HUES64 (cell line): Measurements from ENCODE around the gene SLC22A17. TPM values are rescaled to one million over a fixed set of nuclear protein-coding genes. Genes with fewer than 3 reads are reported as not detected.
"Not testable (repeated sequence)": the region's sequence is repeated elsewhere in the genome, so short reads cannot be mapped to it uniquely, and the experiment has no call there.

Source experiments
- H3K27ac ChIP-seq: 2 replicates; pipeline ENCODE4 v1.7.0; 2013; ENCODE audit warnings: low read depth, low read length, inconsistent platforms
- H3K27me3 ChIP-seq: 2 replicates; pipeline ENCODE4 v1.6.1; 2013; ENCODE audit warnings: mild to moderate bottlenecking, low read length; ENCODE audit not compliant: insufficient read depth
- H3K36me3 ChIP-seq: 2 replicates; pipeline ENCODE4 v1.6.1; 2013; ENCODE audit warnings: mild to moderate bottlenecking, low read length; ENCODE audit not compliant: insufficient read depth
- H3K4me1 ChIP-seq: 2 replicates; pipeline ENCODE4 v1.6.1; 2013; ENCODE audit warnings: mild to moderate bottlenecking, low read length, moderate library complexity; ENCODE audit not compliant: insufficient read depth
- H3K4me3 ChIP-seq: 2 replicates; pipeline ENCODE4 v1.5.1; 2013; ENCODE audit warnings: mild to moderate bottlenecking, low read length, moderate library complexity
- H3K9ac ChIP-seq: 2 replicates; pipeline ENCODE4 v1.6.1; 2013; ENCODE audit warnings: mild to moderate bottlenecking, low read depth, low read length
- H3K9me3 ChIP-seq: 2 replicates; pipeline ENCODE4 v1.6.1; 2013; ENCODE audit warnings: low read depth, low read length; ENCODE audit not compliant: insufficient read depth
- WGBS: fragments of 150-250, 120-280 bp; methylation state at CpG from one replicate; pipeline ENCODE4 v1.1.7; 2013; ENCODE audit warnings: missing lambda C conversion rate; 5-methylcytosine and 5-hydroxymethylcytosine counted together
- polyA plus RNA-seq, 2 experiments: library from polyadenylated mRNA; stranded (reverse); fragments of 50-300 nt; gene quantifications; one replicate each; pipeline ENCODE4 v1.2.3, GENCODE V29; 2013

The SLC22A17 gene
- polyA plus RNA-seq (2013, experiment 1 of 2), result 23.6 TPM
- polyA plus RNA-seq (2013, experiment 2 of 2), result 28.5 TPM

DNA sequence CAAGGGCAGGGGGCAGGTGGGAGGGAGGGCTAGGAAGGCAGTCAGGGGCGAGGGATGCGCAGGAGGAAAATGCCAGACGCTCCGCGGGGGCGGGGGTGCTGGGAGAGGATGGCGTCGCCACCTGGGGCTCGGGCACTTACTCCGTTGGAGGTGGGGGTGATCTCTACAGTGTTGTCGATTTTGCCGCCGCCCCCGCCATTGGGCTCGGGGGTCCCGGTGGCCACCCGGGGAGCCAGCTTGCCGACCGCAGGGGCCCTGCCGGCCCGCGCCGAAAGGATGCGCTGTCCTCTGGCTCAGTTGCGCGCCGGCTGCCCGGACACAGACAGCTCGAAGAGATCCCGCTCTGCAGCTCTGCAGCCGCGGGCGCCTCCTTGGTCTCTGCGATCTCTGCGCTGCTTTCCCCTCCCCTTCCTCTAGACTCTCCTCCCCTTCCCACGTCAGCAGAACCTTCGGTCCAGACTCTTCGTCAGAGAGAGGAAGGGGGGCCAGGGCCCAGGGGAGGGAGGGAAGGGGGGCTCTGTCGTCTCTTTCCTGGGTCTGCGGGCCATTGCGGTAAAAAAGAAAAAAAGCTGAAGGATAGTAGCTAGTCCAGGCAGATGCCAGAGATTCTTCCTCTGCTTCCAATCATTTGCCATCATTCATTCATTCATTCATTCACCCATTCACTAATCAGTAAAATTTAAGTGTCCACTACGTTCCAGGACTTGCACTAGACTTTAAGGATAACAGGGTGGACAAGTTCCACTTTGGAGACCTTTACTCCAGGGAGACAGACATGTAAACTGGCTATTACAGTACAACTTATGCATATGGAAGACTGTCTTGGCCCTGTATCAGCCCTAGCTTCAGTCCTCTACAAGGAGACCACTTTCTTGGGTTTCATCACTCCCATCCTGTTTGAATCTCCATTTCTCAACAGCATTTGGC, at the start of gene SLC22A17:
Gene SLC22A17, minus strand, starts transcription at position 382 of the 927 bp plus-strand sequence.
- H3K9ac ChIP-seq, result peak within 1 kb of the TSS; percentile 50
- no peaks in the 10 kb centered on the region for H3K9me3 ChIP-seq
- WGBS, result 2% methylated on average over 41 of the region's 42 CpGs
- peaks cover 26% of the 10 kb centered on the region for H3K27me3 ChIP-seq
- H3K27ac ChIP-seq, result peak within 1 kb of the TSS; percentile 66; the same call in 1 of the 2 replicates
- H3K4me1 ChIP-seq, result no peaks in the 10 kb centered on the region
- peak within 1 kb of the TSS; percentile 84 for H3K4me3 ChIP-seq
- peaks cover 7% of the 10 kb centered on the region for H3K36me3 ChIP-seq

DNA sequence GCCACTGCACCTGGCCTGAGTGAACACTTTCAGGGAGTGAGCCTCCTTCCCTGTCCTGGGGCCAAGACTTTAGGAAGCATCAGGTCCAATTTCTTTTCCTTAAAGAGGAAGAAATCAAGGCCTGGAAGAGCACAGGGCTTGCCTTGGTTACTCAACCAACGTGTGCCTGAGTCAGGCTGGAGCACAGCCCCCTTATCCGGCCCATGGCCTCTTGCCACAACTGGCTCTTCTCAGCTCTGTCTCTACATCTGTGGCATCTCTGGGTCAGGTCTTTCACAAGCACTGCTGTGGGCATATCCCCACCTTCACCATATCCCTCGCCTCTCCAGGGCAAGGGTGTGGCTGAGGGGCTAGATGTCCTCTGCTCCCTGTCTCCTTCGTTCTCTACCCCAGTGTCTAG, 48.6 kb upstream of the SLC22A17 start:
- Histone ChIP-seq H3K27ac (no peak overlapping the region), H3K4me3 (no peak overlapping the region), H3K9me3 (no peaks in the 10 kb centered on the region), H3K36me3 (no peaks in the 10 kb centered on the region), H3K4me1 (no peaks in the 10 kb centered on the region), H3K9ac (no peak overlapping the region), H3K27me3 (0 out of 2 replicates have a peak, but pooled peaks cover 3% of the 10 kb centered on the region)
- 92% methylated on average over 4 of the region's 4 CpGs for WGBS

DNA sequence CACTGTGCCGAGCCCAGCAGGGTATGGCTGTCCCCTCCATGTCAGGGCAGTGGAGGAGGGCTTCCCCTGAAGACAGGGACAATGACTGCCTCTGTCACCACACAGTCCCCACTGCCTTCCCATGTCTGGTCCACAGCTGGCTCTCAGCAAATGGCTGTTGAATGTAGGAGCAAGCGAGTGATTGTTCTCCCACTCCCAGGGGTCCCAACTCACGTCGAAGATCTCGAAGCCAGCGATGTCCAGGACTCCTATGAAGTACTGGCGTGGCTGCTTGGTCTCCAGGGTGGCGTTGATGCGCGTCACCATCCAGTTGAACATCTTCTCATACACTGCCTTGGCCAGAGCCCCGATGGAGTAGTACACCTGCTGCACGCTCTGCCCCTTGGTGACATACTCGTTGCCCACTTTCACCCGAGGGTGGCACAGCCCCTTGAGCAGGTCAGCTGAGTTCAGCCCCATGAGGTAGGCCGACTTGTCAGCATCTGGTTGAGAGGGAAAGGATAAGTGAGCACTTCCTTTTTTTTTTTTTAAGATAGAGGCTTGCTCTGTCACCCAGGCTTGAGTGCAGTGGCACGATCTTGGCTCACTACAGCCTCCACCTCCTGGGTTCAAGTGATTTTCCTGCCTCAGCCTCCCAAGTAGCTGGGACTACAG, 47.9 kb upstream of the SLC22A17 start:
- 95% methylated on average over 16 of the region's 16 CpGs for WGBS
- H3K27me3 ChIP-seq, H3K4me1 ChIP-seq: not testable (repeated sequence)

DNA sequence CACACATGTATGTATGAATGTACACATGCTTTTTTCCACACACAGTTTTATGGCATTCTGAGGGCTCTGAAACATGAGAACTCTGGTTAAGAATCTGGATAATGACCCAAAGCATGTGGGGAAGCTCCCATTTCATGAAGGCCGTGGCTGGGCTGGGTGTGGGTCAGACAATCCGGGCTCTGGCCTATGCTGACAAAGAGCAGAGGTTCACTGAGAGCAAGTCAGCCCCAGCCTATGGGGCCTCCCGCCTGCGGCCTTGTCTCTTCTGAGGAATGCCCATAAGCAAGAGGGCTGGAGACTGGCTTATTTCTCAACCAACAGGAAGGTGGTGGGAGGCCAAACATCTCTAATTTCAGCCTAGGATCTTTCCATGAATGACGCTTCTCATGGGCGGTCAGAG, 46.9 kb upstream of the SLC22A17 start:
- H3K27ac ChIP-seq, result no peak overlapping the region
- 0 out of 2 replicates have a peak, but pooled peaks cover 3% of the 10 kb centered on the region for H3K27me3 ChIP-seq
- WGBS, result 90% methylated on average over 6 of the region's 6 CpGs
- H3K36me3 ChIP-seq, result no peaks in the 10 kb centered on the region
- H3K4me3 ChIP-seq, result no peak overlapping the region
- no peak overlapping the region for H3K9ac ChIP-seq
- H3K4me1 ChIP-seq, result no peaks in the 10 kb centered on the region
- H3K9me3 ChIP-seq, result no peaks in the 10 kb centered on the region

More for the DNA sequence above, 47.9 kb upstream of the SLC22A17 start:
- H3K9ac ChIP-seq, H3K36me3 ChIP-seq, H3K9me3 ChIP-seq, H3K27ac ChIP-seq, H3K4me3 ChIP-seq: not testable (repeated sequence)

DNA sequence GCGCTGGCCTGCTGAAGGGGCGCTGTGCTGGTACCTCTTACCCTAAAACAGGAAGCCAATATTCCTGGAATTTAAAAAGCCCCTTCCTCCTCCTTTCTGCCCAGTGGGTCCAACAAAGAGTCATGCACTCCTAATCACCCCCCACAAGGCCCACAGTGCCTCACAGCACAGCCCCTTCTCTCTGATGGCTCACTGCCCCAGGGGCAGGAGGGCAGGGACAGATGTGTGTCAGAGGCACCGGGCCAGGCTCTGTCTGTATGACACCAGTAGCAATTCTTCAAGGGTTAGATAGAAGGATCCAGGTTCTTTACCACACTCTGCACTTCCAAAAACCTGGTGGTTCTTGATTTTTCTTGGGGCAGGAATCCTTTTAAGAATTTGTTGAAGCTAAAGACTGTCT, 46.4 kb upstream of the SLC22A17 start:
- H3K27me3 ChIP-seq, result 0 out of 2 replicates have a peak, but pooled peaks cover 3% of the 10 kb centered on the region

DNA sequence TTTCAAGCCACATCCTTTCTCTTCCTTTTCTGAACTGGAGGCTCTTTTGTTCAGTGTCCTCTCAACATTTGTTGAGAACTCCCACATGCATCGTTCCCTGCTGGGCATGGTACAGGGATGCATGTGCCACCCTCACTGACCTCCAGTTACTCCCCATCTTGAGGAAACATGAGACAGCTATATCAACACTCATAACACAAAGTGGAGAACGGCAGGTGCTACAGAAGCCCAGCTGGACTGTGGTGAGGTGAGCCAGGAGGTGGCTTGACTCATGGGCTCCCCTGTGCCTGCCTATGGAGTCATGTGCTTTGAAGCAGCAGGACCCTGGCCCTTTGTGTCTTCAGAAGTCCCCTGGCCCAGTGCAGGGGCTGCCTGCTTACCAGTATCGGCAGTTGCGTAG, 45.7 kb upstream of the SLC22A17 start:
- 93% methylated on average over 4 of the region's 4 CpGs for WGBS
- Histone ChIP-seq H3K9me3 (no peaks in the 10 kb centered on the region), H3K27me3 (no peaks in the 10 kb centered on the region), H3K9ac (no peak overlapping the region), H3K36me3 (no peaks in the 10 kb centered on the region), H3K4me3 (no peak overlapping the region), H3K27ac (no peak overlapping the region), H3K4me1 (no peaks in the 10 kb centered on the region)

More for the DNA sequence above, 46.4 kb upstream of the SLC22A17 start:
- WGBS, result 93% methylated on average over 3 of the region's 3 CpGs
- no peaks in the 10 kb centered on the region for H3K4me1 ChIP-seq
- H3K27ac ChIP-seq, result no peak overlapping the region
- H3K4me3 ChIP-seq, result no peak overlapping the region
- no peaks in the 10 kb centered on the region for H3K36me3 ChIP-seq
- no peaks in the 10 kb centered on the region for H3K9me3 ChIP-seq
- no peak overlapping the region for H3K9ac ChIP-seq

DNA sequence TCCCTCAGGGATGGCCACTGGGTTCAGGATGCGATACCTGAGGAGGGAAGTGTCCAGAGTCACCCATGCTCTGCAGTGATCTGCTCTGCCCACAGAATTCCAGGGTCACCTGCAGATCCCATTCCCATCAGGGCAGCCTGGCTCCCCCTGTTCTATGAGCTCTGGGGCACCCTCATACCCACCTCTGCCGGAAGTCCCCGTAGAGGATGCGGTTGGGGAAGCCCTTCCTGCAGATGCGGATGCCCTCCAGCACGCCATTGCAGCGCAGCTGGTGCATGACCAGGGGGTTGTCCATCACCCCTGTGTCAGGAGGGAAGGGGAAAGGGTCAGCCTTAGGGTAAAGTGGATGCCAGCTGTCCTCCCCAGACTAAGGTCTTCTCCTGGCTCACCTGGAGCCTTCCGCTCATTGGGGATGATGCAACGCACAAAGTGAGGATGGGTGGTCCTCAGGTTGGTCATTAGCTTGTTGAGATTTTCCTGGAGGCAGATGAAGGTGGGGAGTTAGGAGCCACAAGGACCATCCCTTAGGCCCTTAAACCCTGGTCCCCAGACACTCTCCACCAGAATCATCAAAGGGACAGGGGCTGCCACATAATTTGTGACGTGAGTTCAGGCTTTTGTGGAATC, 44.2 kb upstream of the SLC22A17 start:
- no peak overlapping the region for H3K9ac ChIP-seq
- H3K27ac ChIP-seq, result no peak overlapping the region
- 95% methylated on average over 10 of the region's 10 CpGs for WGBS
- no peaks in the 10 kb centered on the region for H3K36me3 ChIP-seq
- H3K4me3 ChIP-seq, result no peak overlapping the region
- H3K9me3 ChIP-seq, result no peaks in the 10 kb centered on the region
- H3K27me3 ChIP-seq, result no peaks in the 10 kb centered on the region
- H3K4me1 ChIP-seq, result no peaks in the 10 kb centered on the region

DNA sequence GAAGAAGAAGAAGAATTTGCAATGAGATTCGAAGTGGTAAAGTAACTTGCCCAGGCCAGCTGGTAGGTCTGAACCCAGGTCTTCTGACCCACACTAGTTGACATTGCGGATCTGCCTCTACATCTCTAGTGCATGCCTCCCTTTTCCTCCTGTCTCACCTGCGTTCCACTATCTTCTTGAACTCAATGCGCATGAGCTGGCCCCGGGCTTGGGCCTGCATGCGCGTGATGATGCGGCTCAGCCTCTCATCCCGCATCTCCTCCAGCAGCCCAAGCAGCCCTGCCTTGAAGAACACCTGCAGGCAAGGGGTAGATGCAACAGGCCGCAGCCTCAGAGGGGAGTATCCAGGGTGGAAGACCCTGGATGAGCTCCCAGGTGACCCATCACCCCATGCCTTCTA, 43.4 kb upstream of the SLC22A17 start:
- 91% methylated on average over 10 of the region's 10 CpGs for WGBS
- Histone ChIP-seq H3K9ac (no peak overlapping the region), H3K27me3 (no peaks in the 10 kb centered on the region), H3K36me3 (no peaks in the 10 kb centered on the region), H3K9me3 (no peaks in the 10 kb centered on the region), H3K4me1 (no peaks in the 10 kb centered on the region), H3K4me3 (no peak overlapping the region), H3K27ac (no peak overlapping the region)

DNA sequence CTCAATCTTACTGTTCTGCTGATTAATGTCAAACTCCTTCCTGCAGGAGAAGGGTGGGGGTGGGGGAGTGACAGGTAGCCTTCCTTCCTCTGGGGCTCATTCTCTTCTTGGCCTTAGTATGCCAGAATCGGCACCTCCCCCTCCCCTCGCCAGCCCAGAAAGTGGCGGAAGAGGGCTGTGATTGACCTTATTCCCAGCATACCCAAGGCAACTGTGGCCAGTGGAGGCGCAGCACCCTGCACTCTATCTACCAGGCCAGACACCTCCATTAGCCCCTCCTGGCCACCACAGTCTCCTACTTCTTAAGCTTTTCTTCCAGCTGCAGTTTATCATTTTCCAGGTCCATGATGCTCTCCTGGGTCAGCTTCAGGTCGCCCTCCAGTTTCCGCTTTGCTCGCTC, 39.9 kb upstream of the SLC22A17 start:
- no peaks in the 10 kb centered on the region for H3K4me1 ChIP-seq
- no peaks in the 10 kb centered on the region for H3K27me3 ChIP-seq
- no peak overlapping the region for H3K27ac ChIP-seq
- 88% methylated on average over 7 of the region's 7 CpGs for WGBS
- no peak overlapping the region for H3K4me3 ChIP-seq
- H3K36me3 ChIP-seq, result no peaks in the 10 kb centered on the region
- H3K9ac ChIP-seq, result no peak overlapping the region
- H3K9me3 ChIP-seq, result no peaks in the 10 kb centered on the region

DNA sequence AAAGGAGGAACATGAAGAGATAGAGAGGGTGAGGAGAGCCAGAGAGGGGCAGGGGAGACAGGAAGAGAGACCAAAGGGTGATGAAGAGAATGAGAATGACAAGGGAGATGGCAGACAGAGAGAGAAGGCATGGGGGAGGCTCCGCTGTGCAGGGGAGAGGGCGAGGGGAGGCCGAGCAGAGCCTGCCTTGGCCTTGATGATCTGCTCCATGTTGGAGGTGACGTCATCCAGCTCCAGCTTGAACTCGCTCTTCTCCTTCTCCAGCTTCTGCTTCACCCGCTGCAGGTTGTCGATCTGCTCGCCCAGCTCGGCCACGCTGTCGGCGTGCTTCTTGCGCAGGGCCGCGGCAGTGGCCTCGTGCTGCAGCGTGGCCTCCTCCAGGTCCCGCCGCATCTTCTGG, 37.2 kb upstream of the SLC22A17 start:
- not testable (repeated sequence) for H3K27me3 ChIP-seq, H3K9me3 ChIP-seq, H3K4me1 ChIP-seq, H3K36me3 ChIP-seq, H3K27ac ChIP-seq, H3K4me3 ChIP-seq, H3K9ac ChIP-seq
- WGBS, result 97% methylated on average over 2 of the region's 19 CpGs

DNA sequence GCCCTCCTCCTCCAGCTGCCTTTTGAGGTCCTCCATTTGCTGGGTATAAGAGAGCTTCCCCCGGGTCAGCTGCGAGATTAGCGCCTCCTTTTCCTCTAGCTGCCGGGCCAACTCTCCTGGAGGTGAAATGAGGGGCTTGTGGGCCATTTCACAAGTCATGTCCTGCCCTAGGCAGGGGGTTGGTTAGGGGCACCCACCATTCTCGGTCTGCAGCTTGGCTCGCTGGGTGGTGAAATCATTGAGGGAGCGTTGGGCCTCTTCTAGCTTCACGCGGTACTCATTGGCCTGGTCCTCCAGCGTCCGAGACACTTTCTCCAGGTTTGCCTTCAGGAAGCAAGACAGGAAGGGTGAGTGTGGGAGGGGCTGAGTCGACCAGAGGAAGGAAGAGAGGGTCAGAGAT, 36.7 kb upstream of the SLC22A17 start:
- H3K27ac ChIP-seq, result no peak overlapping the region
- H3K4me1 ChIP-seq, result no peaks in the 10 kb centered on the region
- H3K9ac ChIP-seq, result no peak overlapping the region
- WGBS, result 87% methylated on average over 12 of the region's 12 CpGs
- H3K9me3 ChIP-seq, result no peaks in the 10 kb centered on the region
- H3K4me3 ChIP-seq, result no peak overlapping the region
- H3K27me3 ChIP-seq, result no peaks in the 10 kb centered on the region
- no peaks in the 10 kb centered on the region for H3K36me3 ChIP-seq
